ENCODE measurements around the gene PELO. TPM values are rescaled to one million over a fixed set of nuclear protein-coding genes. Genes with fewer than 3 reads are reported as not detected.
A peak's percentile ranks its signal among the peaks of the same experiment; 100 is the strongest.

Gene PELO
- total RNA-seq, 2 donors from 2014 or later, result 17.5 to 23.0 TPM

GRCh38 chr5:52788505-52788821 lies 747 bp downstream of the PELO start:
- Mint-ChIP-seq H3K9me3 (no peaks in the 10 kb centered on the region), H3K36me3 (peaks cover 0 to 8% of the 10 kb centered on the region in 2 donors), H3K27ac (peak overlapping the region in 1 of 2 donors; percentile 90)
- DNase-seq (ENCODE audit: low spot score in 2 of 2) (no peak), ATAC-seq (no peak)

GRCh38 chr5:52789378-52789777 lies 1.7 kb downstream of the PELO start:
- H3K36me3 Mint-ChIP-seq, result peaks cover 0 to 8% of the 10 kb centered on the region in 2 donors
- H3K27ac Mint-ChIP-seq, result peak overlapping the region in 1 of 2 donors; percentile 90
- DNase-seq (ENCODE audit: low spot score in 2 of 2) (no peak), ATAC-seq (no peak)
- H3K9me3 Mint-ChIP-seq, result no peaks in the 10 kb centered on the region

GRCh38 chr5:52789851-52790250 lies 2.1 kb downstream of the PELO start:
- DNase-seq (ENCODE audit: low spot score in 2 of 2) (no peak), ATAC-seq (no peak)
- peaks cover 0 to 8% of the 10 kb centered on the region in 2 donors for H3K36me3 Mint-ChIP-seq
- H3K27ac Mint-ChIP-seq, result no peak overlapping the region
- no peaks in the 10 kb centered on the region for H3K9me3 Mint-ChIP-seq

DNA sequence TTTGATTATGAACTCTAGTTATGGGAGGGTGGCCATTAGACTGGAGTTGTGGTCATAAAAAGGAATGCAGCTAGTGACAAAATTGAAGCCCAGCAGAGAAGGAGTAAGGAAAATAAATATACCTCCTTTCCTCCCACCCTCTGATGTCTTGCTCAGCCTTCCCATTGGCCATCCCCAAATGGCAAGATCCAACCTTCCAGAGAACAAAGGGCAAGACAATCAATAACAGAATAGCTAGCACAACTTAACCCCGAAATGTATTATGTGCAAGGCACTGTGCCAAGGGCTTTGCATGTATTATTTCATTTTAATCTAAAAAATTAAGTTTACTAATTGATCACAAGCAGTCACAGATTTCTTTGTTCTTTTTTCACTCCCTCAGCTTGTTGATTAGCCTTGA lies 3.6 kb downstream of the PELO start:
- peaks cover 0 to 8% of the 10 kb centered on the region in 2 donors for H3K36me3 Mint-ChIP-seq
- no peak overlapping the region for H3K27ac Mint-ChIP-seq
- H3K9me3 Mint-ChIP-seq, result no peaks in the 10 kb centered on the region
- DNase-seq (ENCODE audit: low spot score in 2 of 2), result no peak
- ATAC-seq, result no peak

DNA sequence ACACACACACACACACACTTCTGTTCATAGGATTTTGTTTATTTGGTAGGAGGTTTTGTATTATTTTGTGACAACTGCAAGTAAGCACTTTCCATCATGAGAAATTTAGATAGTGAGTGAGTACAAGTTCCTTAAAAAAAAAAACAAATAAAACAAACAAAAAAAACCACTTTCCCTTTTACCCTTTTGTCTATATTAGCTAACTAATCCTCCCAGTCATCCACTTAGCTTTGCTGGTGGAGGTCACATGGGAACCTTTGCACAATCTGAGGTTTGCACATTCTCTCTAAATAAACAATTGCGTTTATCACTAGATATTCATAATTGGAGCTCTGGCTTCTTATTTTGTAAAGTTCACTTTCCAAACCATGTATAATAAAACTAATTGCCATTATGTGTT lies 6.8 kb downstream of the PELO start:
- no peak overlapping the region for H3K27ac Mint-ChIP-seq
- ATAC-seq, result no peak
- H3K36me3 Mint-ChIP-seq, result peaks cover 5 to 13% of the 10 kb centered on the region in 2 donors
- DNase-seq (ENCODE audit: low spot score in 2 of 2), result no peak
- H3K9me3 Mint-ChIP-seq, result no peaks in the 10 kb centered on the region

GRCh38 chr5:52796031-52796430 lies 8.3 kb downstream of the PELO start:
- H3K27ac Mint-ChIP-seq, result no peak overlapping the region
- no peaks in the 10 kb centered on the region for H3K9me3 Mint-ChIP-seq
- ATAC-seq (no peak), DNase-seq (ENCODE audit: low spot score in 2 of 2) (no peak)
- H3K36me3 Mint-ChIP-seq, result peaks cover 20% of the 10 kb centered on the region in 2 donors

DNA sequence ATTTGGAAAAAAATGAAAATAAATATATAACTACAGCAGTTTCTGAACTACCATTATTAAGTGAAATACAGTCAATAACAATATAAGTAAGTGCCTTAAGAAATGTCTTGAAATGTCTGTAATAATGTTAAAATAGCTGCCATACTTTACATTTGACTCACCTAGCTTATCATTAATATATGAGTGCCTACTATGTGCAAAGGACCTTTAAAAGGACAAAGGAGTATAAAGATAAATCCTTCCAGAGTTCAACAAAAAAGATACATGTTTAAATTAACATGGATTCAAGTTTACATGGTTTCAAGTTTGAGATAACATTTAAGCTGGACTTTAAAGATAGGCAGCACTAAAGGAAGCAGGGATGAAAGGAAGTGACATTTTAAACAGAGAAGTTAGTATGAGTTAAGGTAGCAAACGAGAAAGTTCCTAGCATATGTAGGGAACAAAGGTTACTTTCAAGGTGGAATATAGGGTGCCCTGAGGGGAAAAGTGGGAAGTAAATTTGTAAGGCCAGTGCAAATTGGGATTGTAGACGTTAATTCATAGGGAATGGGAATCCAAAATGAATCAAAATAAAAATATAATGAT lies 8.9 kb downstream of the PELO start:
- ATAC-seq, result no peak
- H3K27ac Mint-ChIP-seq, result no peak overlapping the region

DNA sequence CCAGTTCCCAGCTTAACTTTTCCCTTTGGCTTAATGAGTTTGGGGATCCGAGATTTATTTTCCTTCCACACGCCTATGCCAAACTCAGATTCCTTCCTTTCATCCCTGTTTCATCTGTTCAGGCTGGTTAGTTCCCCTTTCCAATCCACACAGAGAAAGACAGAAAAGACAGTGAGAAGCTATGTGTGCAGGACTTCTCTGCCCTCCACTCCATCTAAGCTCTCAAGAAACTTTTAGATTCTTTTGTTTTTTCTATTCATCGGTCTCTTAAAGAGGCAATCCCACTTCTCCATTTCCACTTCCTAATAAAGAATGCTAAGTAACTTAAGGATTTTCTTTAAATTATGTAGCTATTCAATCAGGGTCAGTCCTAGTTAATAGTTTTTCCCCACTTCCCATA lies 11.2 kb downstream of the PELO start:
- ATAC-seq, result no peak
- peak overlapping the region; percentile 71 to 99 for H3K27ac Mint-ChIP-seq
- no peak for DNase-seq (ENCODE audit: low spot score in 2 of 2)
- peaks cover 27 to 33% of the 10 kb centered on the region in 2 donors for H3K36me3 Mint-ChIP-seq
- H3K9me3 Mint-ChIP-seq, result no peaks in the 10 kb centered on the region

More for the DNA sequence above, 8.9 kb downstream of the PELO start:
- DNase-seq (ENCODE audit: low spot score in 2 of 2), result no peak
- Mint-ChIP-seq H3K36me3 (peaks cover 26% of the 10 kb centered on the region in 2 donors), H3K9me3 (no peaks in the 10 kb centered on the region)

DNA sequence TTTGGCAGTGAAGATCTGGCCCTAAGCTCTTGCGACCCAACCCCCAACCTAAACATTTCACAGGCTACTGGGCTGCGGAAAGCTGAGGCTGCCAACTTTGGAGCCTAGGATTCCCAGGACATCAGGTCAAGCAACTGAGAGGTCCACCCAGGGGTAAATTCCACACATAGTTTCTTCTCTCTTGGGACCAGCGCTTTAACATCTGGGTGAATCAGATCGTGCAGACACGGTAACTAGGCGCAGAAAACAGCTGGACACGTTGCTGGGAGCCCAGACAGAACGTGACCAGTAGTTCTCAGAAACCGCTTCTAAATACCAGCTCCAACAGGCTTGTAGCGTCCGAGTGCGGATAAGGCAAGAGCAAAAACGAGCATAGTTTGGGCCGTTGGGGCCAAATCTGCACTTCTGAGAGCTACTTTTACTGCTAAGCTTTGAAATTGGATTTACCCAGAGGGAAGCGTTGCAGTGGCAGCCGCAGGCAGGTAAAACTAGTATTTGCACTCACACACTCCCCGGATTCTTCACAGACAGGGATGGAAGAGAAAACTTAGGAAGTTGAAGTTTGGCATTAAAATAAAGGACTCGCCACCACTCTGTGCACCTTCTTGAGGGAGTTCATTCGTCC lies 11.8 kb downstream of the PELO start:
- peak overlapping the region; percentile 97 to 99 for H3K27ac Mint-ChIP-seq
- H3K36me3 Mint-ChIP-seq, result peaks cover 32 to 37% of the 10 kb centered on the region in 2 donors
- no peak for DNase-seq (ENCODE audit: low spot score in 2 of 2)
- H3K9me3 Mint-ChIP-seq, result no peaks in the 10 kb centered on the region
- ATAC-seq, result peak; percentile 19 to 47

DNA sequence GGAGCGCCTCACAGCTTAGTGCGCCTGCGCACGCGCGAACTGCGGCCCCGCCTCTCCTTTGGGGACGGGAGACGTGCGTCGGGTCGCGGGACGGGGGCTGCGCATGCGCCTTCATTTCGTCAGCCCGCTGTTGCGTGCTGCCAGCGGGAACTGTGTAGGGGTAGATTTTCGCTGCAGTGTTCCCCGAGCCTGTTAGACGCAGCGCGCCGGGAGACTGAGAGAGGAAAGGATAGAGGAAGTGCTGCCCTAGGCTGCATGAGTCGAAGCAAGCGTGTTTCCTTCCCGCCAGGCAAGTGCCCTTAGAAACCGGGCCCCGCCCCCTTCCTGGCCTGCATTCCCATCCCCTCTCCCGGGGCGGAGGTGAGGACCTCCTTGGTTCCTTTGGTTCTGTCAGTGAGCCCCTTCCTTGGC lies 12.3 kb downstream of the PELO start:
- peak; percentile 78 to 90 for ATAC-seq
- no peaks in the 10 kb centered on the region for H3K9me3 Mint-ChIP-seq
- H3K27ac Mint-ChIP-seq, result peak overlapping the region; percentile 97 to 99
- peak; percentile 95 to 96 for DNase-seq (ENCODE audit: low spot score in 2 of 2)
- peaks cover 34 to 40% of the 10 kb centered on the region in 2 donors for H3K36me3 Mint-ChIP-seq

DNA sequence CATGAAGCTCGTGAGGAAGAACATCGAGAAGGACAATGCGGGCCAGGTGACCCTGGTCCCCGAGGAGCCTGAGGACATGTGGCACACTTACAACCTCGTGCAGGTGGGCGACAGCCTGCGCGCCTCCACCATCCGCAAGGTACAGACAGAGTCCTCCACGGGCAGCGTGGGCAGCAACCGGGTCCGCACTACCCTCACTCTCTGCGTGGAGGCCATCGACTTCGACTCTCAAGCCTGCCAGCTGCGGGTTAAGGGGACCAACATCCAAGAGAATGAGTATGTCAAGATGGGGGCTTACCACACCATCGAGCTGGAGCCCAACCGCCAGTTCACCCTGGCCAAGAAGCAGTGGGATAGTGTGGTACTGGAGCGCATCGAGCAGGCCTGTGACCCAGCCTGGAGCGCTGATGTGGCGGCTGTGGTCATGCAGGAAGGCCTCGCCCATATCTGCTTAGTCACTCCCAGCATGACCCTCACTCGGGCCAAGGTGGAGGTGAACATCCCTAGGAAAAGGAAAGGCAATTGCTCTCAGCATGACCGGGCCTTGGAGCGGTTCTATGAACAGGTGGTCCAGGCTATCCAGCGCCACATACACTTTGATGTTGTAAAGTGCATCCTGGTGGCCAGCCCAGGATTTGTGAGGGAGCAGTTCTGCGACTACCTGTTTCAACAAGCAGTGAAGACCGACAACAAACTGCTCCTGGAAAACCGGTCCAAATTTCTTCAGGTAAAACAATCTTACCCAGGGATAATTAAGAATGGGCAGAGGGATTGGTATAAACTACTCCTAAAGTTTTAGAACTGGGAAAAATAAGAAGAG lies 12.9 kb downstream of the PELO start:
- peaks cover 34 to 40% of the 10 kb centered on the region in 2 donors for H3K36me3 Mint-ChIP-seq
- peak overlapping the region; percentile 97 to 99 for H3K27ac Mint-ChIP-seq
- ATAC-seq, result peak; percentile 69 to 87
- peak; percentile 58 to 82 for DNase-seq (ENCODE audit: low spot score in 2 of 2)
- no peaks in the 10 kb centered on the region for H3K9me3 Mint-ChIP-seq

- DNase-seq (ENCODE audit: low spot score in 2 of 2), result no peak
- no peaks in the 10 kb centered on the region for H3K9me3 Mint-ChIP-seq
- ATAC-seq, result no peak
- peaks cover 34 to 40% of the 10 kb centered on the region in 2 donors for H3K36me3 Mint-ChIP-seq
- H3K27ac Mint-ChIP-seq, result peak overlapping the region; percentile 97 to 99
Measured at GRCh38 chr5:52801329-52801728, 13.6 kb downstream of the PELO start.

DNA sequence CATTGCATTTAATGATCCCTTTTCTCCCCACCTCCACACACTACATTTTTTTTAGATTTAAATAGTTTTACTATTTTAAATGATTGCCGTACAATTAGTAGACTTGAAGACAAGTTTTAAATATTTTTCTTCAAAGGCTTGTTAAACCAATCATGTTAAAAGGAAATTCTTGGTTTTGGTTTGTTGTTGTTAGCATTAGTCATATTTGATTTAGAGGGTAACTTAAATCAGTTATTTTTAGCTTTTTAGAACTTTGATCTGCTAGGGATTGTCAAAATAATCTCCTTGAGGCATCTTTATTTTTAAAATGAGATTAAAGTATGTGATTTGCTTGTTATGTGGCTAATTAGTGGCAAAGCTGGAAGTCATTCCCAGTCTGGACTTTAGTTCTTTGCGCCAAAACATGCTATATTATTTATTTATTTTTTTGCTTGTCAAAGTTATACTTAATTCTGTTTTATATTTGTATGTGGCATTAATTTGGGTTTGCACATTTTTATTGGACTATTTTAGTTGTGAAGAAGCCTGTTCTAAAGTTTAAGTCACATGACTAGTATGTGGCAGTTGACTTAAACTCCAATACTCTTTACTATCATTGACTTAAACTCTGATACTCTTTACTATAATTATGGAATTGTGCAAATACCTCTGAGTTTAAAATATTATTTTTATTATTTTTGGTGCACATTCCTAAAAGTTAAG lies 14.7 kb downstream of the PELO start:
- peaks cover 34 to 40% of the 10 kb centered on the region in 2 donors for H3K36me3 Mint-ChIP-seq
- ATAC-seq, result no peak
- no peak for DNase-seq (ENCODE audit: low spot score in 2 of 2)

GRCh38 chr5:52802974-52803336 lies 15.2 kb downstream of the PELO start:
- Mint-ChIP-seq H3K27ac (no peak overlapping the region), H3K9me3 (no peaks in the 10 kb centered on the region), H3K36me3 (peaks cover 34 to 40% of the 10 kb centered on the region in 2 donors)
- DNase-seq (ENCODE audit: low spot score in 2 of 2), result no peak
- no peak for ATAC-seq

More for the DNA sequence above, 14.7 kb downstream of the PELO start:
- Mint-ChIP-seq H3K27ac (no peak overlapping the region), H3K9me3 (no peaks in the 10 kb centered on the region)

- Mint-ChIP-seq H3K9me3 (no peaks in the 10 kb centered on the region), H3K36me3 (peaks cover 31 to 36% of the 10 kb centered on the region in 2 donors), H3K27ac (peak overlapping the region in 1 of 2 donors; percentile 9)
- no peak for ATAC-seq
- no peak for DNase-seq (ENCODE audit: low spot score in 2 of 2)
Measured at GRCh38 chr5:52804387-52804791, 16.7 kb downstream of the PELO start.

GRCh38 chr5:52804981-52805380 lies 17.3 kb downstream of the PELO start:
- DNase-seq (ENCODE audit: low spot score in 2 of 2), result no peak
- Mint-ChIP-seq H3K27ac (no peak overlapping the region), H3K9me3 (no peaks in the 10 kb centered on the region), H3K36me3 (peaks cover 25 to 30% of the 10 kb centered on the region in 2 donors)
- ATAC-seq, result no peak

DNA sequence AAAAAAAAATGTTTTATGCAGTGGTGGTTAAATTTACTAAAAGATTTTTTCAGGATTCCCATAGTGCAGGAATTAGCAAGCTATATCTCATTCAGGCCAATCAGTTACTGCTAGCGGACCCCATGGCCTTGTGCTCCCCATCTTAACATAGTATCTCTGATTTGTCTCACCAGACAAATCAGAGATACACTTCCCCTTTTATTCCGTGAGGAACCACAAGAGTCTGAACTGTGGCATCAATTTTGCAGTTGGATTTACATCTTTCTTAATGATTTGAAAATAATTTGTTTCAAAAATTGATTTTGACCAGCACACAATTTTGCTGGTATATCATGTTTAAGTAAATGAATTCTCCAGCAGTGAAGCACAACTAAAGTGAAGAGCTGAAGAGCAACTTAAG lies 17.9 kb downstream of the PELO start:
- DNase-seq (ENCODE audit: low spot score in 2 of 2) (no peak), ATAC-seq (no peak)
- peaks cover 18 to 24% of the 10 kb centered on the region in 2 donors for H3K36me3 Mint-ChIP-seq
- H3K27ac Mint-ChIP-seq, result no peak overlapping the region
- H3K9me3 Mint-ChIP-seq, result no peaks in the 10 kb centered on the region

Data from activated naive CD4-positive, alpha-beta T cell treated with anti-CD3 and anti-CD28 coated beads, Interleukin-2, amount 50 U/mL, for 72 hours (primary cell).